CD1c-positive myeloid dendritic cell (primary cell): ENCODE measurements around the gene ARHGAP1.
A peak's percentile ranks its signal among the peaks of the same experiment; 100 is the strongest.
"Not testable (repeated sequence)": the region's sequence is repeated elsewhere in the genome, so short reads cannot be mapped to it uniquely, and the experiment has no call there.

Experiments
- DNase-seq: peaks from one replicate; pipeline ENCODE4 v3.0.0-alpha.2; 2016; ENCODE audit errors: extremely low spot score

The ARHGAP1 gene

DNA sequence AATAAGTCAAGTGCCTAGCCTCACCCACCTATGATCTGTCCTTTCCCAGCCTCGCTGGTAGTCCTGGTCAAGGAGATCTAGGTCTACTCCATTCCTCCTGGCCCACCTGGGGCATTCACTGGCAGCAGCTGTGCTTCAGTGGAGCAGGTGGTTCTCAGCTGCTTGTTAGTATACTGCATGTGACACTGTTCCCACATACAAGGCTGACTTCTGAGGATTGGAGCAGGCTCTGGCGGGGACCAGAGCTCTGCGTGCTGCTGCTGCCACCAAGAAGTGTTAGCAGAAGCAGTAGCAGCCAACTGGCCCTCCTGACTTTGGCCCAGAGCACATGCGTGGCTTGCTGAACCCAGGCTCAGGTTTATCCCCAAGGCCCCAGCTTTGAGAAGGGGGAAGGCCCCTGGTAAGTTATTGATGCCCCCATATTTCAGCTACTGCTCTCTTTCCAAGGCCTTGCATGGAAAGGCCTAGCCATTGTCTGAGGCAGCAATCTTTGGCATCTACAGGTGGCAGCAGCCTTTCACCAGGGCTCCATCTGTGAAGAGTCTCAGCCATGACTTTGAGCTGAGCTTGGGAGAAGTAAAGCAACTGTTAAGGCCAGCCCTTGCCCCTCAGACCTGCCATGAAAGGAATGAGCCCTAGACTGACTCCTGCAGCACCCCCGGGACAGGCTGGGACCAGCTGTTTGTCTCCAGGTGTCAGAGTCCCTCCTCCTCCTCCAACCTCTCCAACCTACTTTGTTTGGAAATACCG is 26.5 kb downstream of the ARHGAP1 start:
- no peak for DNase-seq

DNA sequence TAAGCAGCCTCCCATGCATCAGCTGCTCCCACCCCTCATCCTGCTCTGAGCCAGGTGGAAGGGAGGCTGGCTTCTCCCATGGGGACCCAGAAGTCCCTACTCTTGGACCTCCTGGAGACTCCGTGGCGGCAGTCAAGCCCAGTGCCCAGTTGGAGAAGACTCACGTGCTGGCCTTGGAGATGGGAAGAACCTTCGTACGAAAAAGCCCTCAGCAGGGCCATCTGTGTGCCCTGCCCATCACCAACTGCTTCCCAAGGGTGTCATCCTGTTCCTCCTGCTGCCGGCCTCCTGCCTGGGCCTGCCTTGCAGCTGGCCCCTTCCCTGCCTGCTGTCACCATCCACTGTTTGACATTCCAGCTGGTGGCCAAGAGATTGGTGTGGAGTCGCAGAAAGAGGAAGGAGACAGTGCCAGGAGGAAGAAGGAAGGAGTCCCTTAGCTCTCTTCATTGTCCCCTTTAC is 28.0 kb downstream of the ARHGAP1 start:
- no peak for DNase-seq

DNA sequence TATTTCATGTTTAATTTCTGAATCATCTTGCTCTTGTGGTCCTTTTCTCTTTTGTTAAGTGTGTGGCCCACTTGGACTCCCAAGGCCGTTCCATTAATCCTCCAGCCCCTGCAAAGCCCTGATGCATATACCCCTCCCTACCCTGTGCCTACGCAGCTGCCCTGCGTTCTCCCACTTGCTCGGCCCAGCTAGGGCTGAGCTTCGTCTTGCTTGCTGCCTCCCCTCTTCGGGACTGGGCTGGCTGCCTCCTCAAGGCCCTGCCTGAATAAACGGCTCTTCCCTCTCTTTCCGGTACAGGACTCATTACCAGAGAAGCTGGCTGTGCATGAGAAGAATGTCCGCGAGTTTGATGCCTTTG is 28.5 kb downstream of the ARHGAP1 start:
- no peak for DNase-seq

DNA sequence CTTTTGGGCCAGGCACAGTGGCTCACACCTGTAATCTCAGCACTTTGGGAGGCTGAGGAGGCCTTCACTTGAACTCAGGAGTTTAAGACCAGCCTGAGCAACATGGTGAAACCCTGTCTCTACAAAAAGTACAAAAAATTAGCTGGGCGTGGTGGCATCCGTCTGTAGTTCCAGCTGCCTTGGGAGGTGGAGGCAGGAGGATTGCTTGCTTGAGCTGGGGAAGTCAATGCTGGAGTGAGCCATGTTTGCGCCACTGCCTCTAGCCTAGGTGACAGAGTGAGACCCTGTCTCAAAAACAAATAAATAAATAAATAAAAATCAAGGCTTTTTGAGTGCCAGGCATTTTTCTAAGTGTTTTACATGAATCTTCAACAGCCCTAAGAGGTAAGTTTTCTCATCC is 29.9 kb downstream of the ARHGAP1 start:
- DNase-seq, result not testable (repeated sequence)

DNA sequence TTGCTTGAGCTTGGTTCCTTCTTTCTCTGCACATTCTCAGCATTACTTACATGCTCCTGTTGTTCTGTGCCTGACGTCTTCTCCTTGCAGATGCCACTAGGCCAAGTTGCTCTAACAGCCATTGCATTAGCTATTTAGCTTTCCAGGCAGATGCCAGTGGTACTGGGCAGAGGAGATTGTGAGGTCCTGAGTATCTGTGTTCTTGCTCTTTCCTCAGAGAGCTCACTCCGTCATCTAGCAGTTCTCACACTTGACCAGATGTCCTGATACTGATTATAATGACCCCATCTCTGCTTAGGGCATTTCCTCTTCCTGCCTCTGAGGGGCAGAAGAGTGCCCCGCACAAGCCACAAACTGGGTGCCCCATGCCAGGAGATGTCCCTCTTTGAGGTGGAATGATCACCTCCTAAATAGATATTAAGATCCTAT is 30.7 kb downstream of the ARHGAP1 start:
- DNase-seq, result peak; percentile 10

DNA sequence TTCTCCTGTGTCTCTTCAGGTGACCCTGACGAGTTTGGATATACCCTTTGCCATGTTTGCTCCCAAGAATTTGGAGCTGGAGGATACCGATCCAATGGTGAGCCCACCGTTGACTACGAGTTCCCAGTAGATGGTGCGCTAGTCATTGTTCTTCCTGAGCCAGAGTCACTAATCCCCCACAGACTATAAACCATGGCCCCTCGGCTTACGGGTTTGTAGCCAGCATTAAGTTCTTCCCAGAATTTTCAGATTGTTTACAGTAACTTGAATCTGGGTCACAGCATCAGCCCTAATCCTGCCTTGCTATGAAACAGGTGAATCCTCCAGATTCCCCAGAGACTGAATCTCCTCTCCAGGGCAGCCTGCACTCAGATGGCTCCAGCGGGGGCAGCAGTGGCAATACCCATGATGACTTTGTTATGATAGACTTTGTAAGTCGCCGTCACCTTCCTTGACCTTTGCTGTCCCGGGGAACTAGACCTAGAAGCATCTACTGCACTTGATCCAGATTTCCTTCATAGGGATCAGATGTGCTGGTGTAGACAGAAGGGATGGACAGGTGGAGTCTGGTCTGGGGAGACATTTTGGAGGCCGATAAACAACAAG is 31.8 kb downstream of the ARHGAP1 start:
- no peak for DNase-seq

DNA sequence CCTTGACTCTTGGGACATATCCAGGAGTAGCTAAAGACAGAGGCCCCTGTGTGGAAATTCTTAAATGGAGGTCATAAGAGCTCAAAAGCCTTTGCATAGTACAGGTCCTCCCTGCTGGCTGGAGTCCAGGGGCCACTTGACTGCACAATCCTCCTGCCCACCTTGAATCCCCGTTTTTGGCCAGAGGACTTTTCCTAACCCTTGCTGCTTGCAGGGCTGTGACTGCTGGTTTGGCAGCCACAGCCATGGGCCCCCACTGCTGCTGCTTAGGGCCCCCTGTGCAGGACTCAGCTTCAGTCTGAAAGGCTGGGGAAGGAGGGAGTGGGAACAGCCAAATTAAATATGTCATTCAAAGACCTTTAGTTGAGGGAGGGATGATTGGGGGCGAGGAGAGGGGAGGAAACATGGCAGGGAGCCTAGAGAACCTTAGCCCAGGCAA is 33.4 kb downstream of the ARHGAP1 start:
- DNase-seq, result no peak

DNA sequence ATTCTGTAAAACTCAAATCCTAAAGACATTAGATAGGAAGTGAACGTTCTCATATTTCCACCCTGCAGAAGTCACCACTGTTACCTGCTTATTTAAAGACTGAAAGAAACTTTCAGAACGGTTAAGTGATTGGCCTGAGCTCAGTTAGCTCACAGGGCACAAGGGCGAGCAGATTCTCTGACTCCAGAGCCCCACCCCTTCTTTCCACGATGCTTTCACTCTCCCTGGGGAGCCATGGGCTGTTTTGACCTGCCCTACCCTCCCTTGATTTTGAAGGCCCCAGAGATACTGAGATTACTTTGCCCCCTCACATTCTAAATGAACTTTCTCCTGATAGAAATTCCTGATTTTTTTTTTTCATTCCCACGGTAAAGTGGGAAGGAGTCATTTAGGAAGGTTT is 33.9 kb downstream of the ARHGAP1 start:
- no peak for DNase-seq

DNA sequence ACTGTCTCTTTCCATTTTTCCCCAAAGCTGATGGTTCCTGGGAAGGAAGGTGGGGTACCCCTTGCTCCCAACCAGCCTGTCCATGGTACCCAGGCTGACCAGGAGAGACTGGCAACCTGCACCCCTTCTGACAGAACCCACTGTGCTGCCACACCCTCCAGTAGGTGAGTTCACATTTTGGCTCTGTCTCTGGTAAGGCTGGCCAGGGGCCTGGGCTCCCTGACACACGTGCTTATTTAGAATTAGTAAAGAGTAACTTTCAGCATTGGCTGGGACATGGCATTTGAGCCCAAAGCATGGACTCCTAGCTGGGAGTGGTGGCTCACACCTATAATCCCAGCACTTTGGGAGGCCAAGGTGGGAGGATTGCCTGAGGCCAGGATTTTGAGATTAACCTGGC is 35.1 kb downstream of the ARHGAP1 start:
- DNase-seq, result no peak

DNA sequence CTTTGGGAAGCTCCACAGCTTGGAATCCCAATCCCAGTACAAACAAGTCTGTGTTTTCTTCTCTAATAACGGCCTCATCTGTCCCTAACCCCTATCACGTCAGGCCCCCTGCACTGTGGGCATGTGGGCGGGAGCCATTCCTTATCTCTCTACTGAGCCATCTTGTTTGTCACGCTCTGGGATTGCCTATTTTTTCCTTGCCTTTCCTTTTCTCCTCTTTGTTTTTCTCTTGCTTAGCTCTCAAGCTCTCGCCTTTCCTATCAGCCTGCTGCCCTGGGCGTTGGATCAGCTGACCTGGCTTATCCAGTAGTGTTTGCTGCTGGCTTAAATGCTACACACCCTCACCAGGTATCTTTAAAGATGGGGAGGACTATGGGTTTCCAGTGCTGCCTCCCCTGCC is 35.8 kb downstream of the ARHGAP1 start:
- no peak for DNase-seq

DNA sequence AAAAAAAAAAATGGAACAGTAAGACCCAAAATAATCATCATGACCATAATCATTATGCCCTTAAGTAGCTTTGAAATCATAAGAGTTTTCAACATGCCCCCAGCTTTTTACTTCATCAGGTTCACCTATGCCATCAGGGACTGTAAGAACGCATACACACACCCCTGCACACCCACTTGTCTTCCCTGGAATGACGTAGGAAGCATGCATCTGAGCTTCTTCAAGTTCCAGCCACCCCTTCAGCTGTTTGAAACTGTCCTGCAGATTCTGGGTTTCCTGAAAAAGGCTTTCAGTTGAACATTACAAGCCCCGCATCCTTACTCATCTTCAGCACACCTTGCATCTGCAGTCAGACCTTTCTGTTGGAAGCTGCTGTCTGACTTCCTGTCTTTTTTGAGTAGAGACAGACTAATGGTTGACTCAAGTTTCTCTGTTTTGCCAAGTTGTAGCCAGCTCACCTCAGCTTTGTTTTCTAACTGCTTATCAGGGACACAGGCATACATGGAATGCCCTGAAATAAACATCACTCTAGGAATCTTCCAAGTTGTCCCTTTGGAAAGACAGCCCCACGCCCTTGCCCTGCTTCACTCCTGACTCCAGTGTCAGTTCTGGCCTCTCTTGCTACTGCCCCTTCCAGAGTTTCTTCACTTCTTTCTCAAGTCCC is 37.0 kb downstream of the ARHGAP1 start:
- no peak for DNase-seq

DNA sequence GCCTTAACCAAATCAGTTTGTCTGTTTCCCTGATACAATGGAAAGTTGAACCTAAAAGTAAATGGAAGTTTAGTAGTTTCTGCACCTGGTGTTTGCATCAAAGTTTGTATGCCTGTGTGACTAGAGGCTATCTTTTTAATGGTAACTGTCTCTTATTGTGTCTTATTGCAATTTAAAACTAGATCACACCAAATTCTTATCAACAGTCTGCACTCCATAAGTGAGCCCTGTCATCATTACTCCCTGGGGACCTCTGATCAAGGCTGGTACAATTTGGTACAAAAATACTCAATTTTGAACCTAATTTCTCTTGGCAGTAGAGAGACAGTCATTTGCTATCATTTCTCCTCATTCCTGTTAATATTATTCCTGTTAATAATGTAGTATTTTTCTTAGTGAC is 38.1 kb downstream of the ARHGAP1 start:
- DNase-seq, result no peak

DNA sequence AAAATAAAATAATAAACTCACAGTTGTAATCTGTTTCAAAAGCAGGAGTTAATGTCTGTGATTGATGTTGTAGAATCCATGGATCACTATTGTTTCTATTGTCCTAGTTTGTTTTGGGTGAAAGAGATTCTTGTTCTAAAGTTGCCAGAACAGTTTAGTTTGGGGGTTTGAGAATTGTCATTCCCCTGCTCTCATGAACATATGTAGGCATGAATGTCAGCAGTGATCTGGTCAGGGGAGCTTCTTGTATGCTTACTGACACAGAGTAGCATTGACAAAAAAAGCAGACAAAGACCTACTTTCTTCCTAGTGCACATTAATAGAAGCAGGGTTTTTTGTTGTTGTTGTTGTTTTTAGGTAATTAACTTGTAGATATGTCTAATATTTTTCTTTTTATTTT is 38.6 kb downstream of the ARHGAP1 start:
- no peak for DNase-seq

DNA sequence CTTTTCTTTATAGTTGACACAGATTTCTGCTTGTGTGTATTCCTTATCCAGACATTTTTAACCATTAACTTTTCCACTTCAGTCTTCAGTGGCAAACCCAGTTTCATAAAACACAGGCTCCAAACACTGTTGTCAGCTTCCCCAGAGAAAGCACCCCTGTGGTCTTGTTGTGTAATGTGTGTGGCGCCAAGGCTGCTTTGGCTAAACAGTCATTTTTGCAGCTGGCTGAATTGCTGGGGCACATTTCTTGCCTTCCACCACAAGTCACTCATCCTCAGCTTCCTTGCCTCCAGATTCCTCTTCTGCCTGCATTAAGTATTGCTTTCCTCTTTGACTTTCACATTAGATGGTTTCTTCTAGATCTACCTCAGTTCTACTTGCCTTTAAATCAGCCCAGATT is 40.5 kb downstream of the ARHGAP1 start:
- DNase-seq, result no peak

DNA sequence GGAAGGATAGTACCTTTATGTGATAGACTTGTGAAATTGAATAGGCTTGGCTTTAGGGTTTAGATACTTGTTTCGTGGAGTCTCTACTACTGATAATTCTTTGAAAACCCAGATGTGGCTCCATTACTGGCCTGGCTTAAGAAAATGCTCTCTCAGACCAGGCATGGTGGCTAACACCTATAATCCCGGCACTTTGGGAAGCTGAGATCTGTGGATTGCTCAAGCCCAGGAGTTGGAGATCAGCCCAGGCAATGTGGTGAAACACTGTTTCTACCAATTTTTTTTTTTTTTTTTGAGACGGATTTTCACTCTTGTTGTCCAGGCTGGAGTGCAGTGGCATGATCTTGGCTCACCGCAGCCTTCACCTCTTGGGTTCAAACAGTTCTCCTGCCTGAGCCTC is 42.2 kb downstream of the ARHGAP1 start:
- DNase-seq, result no peak

DNA sequence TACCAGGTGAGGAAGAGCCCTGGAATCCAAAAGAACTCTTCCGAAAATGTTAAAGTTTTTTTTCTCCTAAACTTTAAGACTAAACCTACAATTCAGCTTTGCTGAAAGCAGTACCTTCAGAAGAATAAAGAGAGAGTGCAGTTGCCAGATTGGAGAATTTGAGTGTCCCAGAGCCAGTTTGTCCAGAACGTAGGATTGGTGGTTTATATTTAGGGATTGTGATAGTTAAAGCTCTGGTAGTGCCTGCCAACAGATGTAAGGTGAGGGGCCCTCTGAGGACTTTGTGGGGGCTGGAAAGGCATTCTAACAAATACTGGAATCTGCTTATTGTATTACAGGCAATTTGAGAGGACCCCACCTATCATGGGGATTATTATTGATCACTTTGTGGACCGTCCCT is 43.2 kb downstream of the ARHGAP1 start:
- DNase-seq, result no peak

DNA sequence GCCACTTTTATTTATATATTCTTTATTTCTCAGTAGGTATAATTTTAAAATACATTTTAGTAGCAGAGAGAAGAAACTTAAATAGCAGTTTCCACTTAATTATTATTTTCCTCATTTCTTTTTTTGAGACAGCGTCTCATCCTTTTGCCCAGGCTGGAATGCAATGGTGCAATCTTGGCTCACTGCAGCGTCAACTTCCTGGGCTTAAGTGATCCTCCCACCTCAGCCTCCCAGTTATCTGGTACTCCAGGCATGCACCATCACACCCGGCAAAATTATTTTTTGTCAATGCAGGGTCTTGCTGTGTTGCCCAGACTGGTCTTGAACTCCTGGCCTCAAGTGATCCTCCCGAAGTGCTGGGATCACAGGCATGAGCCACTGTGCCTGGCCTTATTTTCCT is 44.8 kb downstream of the ARHGAP1 start:
- no peak for DNase-seq

DNA sequence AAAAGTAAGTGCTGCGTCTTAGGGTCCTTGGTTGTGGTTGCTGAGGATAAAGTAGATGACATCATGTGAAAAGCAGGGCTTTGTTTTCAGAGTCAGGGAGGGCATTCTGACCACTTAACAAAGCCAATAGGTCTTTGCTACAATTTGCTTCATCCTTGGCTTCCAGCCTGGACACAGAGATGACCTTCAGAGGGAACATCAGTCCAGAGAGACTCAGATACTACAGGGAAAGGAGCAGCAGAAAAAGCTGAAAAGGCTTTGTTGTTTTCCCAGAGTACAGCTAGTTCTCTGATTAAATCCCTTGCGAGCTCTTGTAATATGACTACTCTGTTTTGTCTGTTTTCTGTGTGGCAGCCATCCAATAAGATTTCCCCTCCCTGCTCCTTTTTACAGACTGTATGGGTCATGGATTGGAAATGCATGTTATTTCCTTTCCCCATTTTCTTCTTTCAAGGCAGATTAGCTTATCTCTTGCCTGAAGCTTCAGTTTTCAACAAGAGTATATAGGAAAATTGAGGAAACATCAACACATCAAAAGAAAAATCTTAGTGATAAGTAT is 51.2 kb downstream of the ARHGAP1 start:
- no peak for DNase-seq

DNA sequence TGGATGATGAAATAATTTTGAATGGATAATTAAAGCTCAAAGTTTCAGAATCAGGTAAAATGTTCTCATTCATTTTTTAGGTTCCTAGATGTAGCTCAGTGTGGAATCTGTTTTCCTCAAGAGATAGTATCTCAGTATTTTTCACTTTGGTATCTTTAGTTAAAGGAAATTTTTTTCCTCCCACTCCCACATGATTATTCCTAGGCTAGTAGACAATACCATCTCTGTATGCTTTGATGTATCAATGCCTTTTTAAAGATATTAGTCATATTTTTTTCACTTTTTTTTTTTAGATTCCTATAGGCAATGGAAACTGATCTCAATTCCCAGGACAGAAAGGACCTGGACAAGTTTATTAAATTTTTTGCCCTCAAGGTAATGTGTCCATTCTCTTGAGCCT is 56.4 kb downstream of the ARHGAP1 start:
- no peak for DNase-seq

DNA sequence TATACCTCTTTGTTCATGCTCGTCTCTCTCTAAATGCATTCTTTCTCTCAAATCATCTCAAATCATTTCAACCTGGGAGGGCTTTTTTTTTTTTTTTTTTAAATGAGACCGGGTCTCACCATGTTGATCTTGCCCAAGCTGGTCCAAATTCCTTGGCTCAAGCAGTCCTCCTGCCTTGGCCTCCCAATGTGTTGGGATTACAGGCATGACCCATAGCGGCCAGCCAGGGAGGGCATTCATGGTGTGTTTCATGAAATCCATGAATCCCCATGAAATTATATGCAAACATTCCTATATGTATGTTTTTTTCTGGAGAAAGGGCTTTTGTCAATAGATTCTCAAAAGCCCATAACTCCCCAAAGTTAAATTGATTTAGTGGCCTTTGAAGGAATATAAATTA is 56.9 kb downstream of the ARHGAP1 start:
- DNase-seq, result no peak

DNA sequence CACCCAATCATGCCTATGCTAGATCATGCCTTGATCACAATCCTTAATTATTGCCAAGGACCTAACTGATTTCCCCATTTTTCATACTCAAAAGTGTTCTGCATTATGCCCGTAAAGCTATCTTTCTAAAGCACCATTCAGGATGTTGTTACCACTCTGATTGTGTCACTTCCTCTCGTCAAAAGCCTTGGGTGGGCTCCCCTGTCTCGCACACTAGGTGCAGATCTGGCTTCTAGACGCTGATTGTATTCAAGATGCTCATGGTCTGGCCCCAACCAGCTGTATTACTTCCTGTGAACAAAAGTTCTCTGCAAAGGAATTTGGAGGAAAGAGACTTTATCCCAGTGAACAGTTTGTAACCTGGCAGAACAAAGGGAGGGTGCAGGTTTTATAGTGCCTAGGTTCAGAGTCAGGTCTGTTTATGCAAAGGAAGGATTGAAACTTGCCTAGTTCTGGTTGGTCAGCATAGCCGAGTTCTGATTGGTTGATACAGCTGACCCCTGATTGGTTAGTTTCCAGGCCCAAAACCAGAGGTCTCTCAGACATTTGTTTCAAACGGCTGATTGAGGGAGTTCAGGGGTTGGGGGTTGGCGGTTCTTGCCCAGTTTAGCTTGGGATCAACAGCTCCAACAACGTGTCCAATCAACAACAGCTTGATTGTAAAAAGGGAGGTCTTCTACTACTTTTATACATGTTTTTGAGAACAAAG is 57.6 kb downstream of the ARHGAP1 start:
- DNase-seq, result no peak

DNA sequence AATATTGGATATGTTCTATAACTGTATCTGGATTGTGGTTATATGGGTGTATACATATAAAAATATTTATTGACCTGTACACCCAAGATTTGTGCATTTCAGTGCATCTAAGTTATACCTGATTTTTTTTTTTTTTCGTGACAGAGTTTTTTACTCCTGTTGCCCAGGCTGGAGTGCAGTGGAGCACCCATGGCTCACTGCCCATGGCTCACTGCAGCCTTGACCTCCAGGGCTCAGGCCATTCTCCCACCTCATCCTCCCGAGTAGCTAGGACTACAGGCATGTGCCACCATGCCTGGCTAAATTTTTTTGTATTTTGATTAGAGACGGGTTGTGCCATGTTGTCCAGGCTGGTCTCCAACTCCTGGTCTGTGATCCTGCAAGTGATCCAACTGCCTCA is 58.8 kb downstream of the ARHGAP1 start:
- DNase-seq, result no peak
